CD4-positive, alpha-beta T cell treated with Interleukin-17A for 4 hours (primary cell): ENCODE measurements around the gene KLC4.
"Not testable (repeated sequence)": the region's sequence is repeated elsewhere in the genome, so short reads cannot be mapped to it uniquely, and the experiment has no call there.

ENCODE experiments used
- DNase-seq: peaks from one replicate; pipeline ENCODE4 v3.0.0-alpha.2; 2020; ENCODE audit warnings: mixed read lengths

The KLC4 gene

DNA sequence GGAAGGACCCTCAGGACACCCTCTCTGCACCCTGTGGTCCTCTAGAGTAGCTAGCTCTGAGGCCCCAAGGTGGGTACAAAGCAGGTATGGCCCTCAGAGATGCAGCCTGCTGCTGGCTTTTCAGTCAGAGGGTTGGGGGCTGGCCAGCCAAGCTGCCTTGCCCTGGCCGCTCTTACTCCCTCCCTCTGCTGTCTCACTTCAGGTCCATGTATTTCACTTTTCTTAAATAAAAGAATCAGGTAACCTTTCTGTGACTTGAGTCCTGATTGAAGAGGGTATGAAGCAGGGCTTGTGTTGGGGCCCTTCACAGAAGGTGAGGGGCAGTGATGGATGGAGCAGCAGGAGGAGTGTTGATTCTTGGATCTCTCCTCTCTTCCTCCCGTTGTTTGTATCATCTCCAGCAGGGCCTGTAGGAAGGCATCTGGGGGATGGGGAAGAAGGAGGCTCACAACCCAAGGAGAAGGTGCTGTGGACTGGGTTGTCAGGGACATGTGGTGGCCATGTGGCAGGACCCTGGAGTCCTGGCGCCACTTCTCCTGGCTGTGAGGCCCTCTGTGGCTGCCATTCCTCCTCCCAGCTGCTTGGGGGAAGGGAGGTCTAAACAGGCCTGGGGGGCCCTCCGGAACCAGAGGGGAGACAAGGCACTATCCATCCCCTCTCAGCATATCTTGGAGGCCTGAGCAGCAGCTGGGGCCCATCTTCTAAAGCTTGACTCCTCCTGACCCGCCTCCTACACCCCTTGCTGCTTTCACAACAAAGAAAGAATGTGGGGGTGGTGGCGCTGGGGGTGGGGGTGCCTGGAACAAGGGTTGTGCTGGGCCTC lies 15.6 kb downstream of the KLC4 start:
- DNase-seq = no peak

DNA sequence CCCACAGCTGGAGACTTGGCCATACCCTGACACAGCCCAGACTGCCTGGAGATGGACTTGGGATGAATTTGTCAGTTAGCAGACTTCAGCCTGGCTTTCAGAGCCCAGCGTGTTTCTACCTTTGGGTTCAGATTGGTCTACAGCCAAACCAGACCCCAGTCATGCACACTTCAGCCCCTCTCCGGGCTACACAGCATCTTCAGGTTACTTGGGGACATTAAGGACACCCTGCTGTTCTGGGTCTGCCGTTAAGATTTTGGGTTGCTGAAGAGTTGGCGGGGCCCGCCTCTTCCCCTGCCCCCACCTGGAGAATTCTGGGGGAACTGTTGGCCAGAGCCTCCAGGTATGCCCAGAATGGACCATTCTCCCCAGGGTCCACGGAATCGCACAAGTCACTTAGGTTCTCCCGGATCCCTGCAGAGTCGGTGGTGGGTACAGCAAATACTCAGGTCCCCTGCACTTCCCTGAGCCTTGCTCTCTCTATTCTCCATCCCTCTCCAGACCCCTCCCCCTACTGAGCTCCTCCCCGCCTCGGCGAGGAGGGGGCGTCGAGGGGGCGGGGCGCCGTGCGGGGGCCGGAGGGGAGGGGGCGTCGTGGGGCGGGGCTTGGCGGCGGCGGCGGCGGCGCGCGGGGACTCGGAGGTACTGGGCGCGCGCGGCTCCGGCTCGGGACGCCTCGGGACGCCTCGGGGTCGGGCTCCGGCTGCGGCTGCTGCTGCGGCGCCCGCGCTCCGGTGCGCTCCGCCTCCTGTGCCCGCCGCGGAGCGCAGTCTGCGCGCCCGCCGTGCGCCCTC lies 16.4 kb downstream of the KLC4 start, which contains the start of gene PTK7:
Gene PTK7 (plus strand): TSS at position 645 of the 794 bp plus-strand sequence. CDS start 175 bp downstream, outside the sequence.
- DNase-seq = peak; percentile 58

GRCh38 chr6:43076464-43077332 lies 17.3 kb downstream of the KLC4 start:
- DNase-seq = no peak

- no peak for DNase-seq
These were observed 17.9 kb downstream of the KLC4 start for GRCh38 chr6:43077333-43077809.

DNA sequence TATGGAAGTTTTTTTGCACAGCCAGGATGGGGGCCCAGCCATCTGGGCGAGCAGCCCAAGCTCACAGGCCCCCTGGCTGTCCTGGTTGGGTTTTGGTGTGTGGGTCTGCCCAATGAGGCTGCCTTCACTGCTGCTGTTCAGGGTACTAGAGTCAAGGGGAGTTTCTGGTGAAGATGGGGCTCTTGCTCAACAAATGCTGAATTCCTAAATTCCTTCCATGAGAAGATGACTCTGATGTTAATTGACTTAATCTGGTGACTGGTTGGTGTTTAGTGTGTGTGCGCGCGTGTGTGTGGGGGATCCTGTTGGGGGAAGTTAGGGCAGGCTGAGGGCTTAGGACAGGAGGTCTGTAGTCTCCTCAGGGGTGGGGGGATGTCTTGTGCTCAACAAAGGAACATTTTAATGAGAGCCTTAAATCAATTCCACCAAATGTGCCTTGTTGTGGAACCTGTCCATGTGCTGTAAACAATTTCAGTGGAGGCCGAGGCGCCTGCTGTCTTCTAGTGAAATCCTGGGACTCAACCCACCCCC lies 18.6 kb downstream of the KLC4 start:
- no peak for DNase-seq

- DNase-seq = no peak
These were observed 19.3 kb downstream of the KLC4 start for GRCh38 chr6:43078691-43079090.

DNA sequence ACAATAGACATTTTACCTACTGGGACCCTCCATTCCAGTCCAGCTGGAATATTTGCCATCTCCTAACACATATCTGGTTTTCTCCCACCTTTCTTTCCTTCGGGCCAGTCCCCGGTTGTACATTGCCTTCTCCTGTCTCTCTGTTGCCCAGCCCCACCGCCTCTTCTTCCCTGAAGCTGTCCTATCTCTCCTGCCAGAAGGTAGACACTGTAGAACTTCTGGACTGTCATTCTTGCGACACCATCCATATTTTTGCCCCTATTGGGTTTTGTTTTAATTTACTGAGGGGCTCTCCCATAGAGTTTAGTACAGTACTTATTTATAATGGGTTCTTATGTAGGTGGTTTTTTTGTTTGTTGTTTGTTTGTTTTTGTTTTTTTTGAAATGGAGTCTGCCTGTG lies 21.6 kb downstream of the KLC4 start:
- no peak for DNase-seq

- DNase-seq = not testable (repeated sequence)
These were observed 22.5 kb downstream of the KLC4 start for GRCh38 chr6:43081922-43082321.

DNA sequence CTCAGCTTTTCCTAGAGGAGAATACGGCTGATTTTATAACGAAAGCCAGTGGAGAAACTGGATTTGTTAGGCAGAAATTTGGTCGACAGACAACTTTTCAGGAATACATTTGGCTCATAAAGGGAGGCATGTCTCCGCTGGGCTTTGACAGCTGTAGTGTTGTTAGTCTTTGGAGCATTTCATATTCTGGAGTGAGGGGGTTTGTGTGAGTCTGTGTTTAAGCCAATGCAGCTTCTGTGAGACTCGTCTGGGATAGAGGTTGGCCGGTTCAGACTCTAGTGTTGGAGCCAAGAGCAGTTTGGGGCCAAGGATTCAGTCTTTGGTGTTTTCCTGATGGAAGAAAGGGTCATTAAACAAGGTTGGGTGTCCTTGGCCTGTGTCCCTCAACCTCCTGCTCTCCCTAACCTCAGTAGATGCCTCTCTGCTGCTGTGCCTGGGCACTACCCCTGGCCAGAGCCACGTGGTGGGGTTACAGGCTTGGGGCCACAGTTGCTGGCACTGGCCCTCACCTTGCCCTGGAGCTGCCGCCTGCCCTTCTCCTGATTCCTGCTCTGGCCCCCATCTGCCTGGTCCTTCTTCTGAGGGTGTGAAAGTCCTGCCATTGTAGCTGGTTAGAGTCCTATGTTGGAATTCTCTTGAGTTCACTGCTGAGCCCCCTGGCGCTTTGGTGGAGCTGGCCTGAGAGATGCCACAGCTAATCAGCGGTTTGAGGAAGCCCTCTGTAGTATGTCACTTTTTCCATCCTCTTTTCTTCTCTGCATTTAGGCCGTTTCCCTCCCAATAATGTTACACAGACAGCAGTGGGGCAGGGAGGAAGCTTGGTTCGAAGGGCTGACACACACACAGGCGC lies 23.6 kb downstream of the KLC4 start:
- no peak for DNase-seq

GRCh38 chr6:43086022-43086658 lies 26.7 kb downstream of the KLC4 start:
- no peak for DNase-seq

- DNase-seq = no peak
These were observed 29.2 kb downstream of the KLC4 start for GRCh38 chr6:43088654-43089056.

- no peak for DNase-seq
These were observed 30.0 kb downstream of the KLC4 start for GRCh38 chr6:43089467-43089866.

DNA sequence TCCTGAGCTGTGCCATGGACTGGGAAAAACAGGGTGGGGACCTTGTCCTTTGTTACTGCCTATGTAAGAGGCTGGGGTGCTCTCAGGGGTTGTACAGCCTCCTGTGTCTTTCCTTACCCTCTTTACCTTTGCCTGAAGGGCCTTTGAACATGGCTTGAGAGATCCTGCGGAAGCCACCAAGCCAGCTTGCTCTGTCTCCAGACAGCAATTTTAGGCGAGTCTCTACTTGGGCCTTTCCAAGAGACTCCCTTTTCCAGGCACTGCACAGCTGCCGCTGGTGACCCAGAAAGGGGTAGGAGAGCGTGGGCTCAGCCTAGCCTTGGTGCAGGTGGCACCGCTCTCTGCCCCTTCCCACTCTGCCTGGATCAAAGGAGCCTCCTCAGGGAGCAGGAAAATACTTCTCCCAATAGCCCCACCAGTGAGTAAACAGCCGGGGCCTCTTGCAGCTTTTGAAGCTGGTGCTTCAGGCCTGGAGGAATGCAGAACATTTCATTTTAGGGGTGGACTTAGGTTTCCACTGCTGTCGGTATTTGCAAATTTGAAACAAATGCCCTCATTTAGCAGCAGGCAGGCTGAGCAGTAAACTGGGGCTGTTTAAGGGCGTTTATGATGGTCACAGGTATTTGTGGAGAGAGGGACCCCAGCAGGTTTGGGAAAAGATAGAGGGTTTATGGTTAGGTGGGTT lies 30.6 kb downstream of the KLC4 start:
- no peak for DNase-seq

DNA sequence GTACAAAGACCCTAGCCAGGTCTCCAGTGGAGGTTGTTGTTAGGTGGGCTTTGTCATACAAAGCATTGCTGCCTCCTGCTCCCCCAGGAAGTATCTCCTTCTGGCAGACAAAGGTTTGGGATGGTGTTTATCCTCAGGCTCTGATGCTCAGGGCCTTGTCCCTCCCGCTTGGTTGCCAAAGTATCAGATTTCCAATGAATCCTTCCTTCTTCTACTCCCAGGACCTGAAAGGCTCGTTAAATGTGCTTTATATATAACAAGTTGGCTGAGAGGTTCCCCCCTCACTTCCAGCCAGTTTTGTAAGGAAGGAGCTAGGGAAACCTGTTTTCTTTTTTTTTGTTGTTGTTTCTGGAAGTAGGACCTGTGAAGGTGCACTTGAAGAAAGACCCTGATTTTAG lies 31.1 kb downstream of the KLC4 start:
- no peak for DNase-seq

DNA sequence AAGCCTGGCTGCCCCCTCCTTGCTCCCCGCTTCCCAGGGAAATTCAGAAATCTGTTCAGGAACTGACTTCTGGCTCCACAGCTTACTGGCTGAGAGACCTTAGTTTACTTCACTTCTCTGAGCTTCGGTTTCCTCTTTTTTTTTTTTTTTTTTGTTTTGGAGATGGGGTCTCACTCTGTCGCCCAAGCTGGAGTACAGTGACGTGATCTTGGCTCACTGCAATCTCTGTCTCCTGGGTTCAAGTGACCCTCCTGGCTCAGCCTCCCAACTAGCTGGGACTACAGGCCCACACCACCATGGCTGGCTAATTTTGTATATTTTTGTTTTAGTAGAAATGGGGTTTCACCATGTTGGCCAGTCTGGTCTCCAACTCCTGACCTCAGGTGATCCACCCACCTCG lies 31.6 kb downstream of the KLC4 start:
- DNase-seq = no peak

DNA sequence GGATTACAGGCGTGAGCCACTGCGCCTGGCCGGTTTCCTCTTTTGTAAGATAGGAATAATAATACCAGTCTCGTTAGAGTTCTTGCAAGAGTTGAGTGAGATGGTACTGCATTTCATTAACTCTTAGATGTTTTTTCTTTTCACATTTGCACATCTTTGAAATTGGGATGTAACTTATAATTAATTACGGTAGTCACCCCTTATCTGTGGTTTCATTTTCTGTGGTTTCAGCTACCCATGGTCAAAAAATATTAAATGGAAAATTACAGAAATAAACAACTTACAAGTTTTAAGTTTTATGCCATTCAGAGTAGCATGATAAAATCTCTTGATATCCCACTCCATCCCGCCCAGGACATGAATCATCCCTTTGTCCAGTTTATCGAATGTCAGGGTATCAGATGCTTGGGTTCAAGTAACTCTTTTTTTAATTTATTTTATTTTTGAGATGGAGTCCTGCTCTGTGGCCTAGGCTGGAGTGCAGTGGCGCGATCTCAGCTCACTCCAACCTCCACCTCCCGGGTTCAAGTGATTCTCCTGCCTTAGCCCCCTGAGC lies 32.1 kb downstream of the KLC4 start:
- no peak for DNase-seq

DNA sequence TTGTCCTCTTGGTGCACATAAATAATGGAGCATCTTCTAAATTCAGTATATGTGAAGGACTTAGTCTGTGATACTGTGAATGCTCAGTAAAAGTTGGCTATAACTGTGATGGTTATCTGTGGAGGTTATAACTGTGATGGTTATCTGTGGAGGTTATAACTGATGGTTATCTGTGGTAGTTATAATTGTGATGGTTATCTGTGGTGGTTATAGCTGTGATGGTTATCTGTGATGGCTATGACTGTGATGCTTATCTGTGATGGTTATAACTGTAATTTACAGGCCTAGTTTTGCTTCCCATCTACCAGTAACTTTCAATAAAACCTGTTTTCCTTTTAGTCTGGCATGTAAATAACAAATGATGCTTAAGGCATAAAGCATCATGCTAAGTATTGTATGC lies 33.2 kb downstream of the KLC4 start:
- no peak for DNase-seq

- no peak for DNase-seq
These were observed 34.2 kb downstream of the KLC4 start for GRCh38 chr6:43093436-43094289.

DNA sequence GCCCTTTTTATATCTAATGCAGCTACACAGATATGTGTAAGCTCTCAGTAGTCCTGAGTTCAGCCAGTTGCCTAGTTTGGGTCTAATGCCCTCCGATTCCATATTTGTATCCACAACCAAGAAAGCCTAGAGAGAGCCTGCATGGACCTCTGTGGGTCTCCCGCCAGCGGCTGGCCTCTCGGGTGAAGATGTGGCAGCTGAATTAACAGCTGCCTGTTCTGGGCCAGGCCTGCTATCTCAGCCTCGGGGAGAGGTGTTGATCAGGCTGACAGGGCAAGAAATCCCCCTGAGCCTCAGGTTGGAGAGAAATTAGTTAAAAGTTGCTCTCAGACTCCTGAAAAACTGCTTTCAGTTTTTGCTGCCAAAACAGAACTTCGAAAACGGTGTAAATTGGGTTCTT lies 36.5 kb downstream of the KLC4 start:
- DNase-seq = no peak
